HG02870 (cell line): ENCODE measurements around the gene MS4A6A.
"Not testable (repeated sequence)": the region's sequence is repeated elsewhere in the genome, so short reads cannot be mapped to it uniquely, and the experiment has no call there.

Experiments
- ATAC-seq: cut with Tn5 transposase; IDR thresholded peaks from one replicate; pipeline ENCODE4 v1.9.1; 2021; ENCODE audit warnings: mild to moderate bottlenecking, moderate library complexity; ENCODE audit not compliant: unreplicated experiment

MS4A6A gene

DNA sequence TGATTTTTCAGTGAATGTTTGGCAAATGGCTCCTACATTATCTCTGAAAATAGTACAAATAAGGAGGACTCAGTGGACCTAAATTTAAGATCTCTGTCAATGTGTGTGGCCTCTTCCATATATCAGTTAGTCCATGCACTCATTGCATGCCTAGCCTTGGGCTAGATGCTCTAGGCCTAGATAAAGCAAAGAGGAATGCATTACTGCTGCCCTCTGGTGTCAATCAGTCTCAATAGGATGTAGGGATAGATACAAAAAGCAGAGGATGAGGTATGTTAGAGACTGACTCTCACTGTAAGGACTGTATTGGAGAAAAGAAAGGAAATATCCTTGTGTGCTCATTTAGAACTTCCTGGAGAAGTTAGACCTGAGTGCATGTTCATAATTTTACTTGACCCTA is 52.4 kb downstream of the MS4A6A start:
- ATAC-seq: no peak

DNA sequence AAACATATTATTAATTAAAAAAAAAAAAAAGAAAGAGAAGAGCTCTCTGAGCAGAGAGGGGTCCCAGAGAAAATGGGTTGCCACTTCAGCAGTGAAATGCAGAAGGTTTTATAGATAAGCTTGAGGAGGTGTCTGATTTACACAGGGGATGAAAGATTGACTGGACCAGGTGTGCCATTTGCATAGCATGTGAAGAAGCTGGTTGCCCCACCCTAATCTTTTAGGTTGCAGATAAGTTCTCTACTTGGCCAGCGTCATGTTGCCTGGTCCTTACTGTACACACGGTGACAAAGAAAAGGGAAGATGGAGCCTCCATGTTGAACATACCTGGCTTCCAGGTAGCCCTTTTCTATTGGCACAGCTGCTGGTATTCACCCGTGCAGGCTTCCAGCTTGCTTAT is 53.0 kb downstream of the MS4A6A start:
- no peak for ATAC-seq

DNA sequence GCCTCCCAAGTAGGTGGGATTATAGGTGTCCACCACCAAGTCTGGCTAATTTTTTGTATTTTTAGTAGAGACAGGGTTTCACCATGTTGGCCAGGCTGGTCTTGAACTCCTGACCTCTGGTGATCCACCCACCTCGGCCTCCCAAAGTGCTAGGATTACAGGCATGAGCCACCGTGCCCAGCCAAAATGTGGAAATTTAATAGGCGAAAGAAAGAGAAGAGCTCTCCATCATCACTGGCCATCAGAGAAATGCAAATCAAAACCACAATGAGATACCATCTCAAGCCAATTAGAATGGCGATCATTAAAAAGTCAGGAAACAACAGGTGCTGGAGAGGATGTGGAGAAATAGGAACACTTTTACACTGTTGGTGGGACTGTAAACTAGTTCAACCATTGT is 54.0 kb downstream of the MS4A6A start:
- not testable (repeated sequence) for ATAC-seq

DNA sequence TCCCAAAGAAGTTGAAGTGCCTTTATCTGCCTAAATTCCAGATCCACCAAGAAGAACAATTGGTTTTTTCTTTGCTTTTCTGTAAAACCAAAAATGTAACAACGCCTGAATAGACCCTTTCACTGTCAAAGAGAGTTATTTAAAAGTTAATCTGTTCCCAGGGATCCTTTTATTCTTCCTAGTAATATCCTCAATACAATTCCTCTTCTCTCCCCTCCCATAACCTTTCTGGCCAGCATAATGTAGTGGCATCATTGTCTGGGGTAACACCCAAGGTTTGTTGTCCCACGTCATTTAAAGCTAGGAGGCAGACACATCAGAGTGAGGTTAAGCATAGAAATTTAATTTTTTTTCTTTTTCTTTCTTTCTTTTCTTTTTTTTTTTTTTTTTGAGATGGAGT is 54.5 kb downstream of the MS4A6A start:
- ATAC-seq: no peak

DNA sequence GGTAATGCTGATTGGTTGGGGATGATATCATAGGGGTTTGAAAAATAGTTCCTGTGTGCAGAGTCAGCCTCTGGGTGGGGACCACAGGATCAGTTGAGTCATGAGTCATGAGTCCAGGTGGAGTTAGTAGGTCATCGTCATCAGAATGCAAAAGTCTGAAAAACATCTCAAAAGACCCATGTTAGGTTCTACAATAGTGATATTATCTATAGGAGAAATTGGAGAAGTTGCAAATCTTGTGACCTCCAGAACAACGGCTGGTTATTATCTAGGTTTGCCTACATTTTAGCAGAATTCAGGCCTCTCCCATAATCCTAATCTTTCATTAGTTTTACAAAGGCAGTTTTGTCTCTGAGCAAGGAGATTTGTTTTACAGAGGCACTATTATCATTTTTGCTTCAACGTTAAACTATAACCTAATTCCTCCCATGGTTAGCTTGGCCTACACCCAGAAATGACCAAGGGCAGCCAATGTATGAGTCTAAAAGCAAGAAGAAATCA is 55.5 kb downstream of the MS4A6A start:
- no peak for ATAC-seq

DNA sequence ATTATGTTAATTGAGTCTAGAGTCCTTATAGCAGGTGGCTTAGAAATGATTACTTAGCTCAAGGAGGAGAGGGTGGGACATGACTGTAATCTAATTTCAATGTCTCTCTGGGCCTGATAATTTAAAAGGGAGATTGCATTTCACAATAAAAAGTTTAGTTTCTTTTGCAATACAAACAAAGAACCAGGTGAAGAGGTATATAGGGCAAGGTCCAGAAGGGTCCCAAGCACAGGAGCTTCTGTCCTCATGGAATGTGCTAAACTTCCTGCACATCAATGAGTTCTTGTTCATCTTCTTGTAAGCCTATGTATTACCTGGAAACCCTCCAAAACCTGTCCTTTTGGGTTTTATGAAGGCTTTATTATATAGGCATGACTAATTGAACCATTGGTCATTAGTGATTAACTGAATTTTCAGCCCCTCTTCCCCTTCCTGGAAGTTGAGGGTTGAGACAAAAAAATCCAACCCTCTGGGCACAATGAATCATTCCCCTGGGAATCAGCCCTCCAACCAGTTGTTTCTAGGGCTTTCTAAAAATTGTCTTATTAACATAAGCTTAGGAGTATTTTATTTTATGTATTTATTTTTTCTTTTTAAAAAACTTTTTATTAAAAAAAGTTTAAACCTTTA is 56.8 kb downstream of the MS4A6A start:
- ATAC-seq: no peak

DNA sequence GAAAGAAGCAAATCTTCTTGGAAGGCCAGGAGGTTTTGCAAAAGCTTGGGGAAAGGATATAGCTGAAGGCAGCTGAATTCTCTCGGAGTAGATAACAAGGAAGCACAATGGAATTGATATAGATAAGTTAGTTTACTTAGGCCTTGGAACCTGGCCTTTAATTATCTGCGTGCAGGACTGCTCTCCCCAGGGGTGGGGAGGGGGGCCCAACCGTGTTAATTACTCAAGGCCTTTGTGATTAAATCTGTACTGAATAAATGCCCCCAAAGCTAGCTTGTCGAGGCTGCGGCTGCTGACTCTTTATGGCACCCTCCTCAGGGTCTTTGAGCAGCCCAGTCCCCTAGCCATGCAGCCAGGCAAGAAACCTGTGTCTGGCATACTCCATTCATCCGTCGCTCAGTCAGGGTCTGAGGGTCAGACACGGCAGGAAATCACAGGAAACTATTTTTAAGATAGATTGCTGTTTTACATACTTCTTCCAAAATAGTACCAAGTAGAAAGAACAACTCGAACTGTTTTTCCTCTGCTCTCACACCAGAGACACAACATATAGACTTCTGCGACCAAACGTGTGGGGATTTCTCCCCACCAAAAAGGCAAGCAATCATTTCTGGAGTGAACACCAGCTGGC is 58.0 kb downstream of the MS4A6A start:
- no peak for ATAC-seq
